Neural progenitor cell (in vitro differentiated cells): ENCODE results near the gene AFMID. TPM values are rescaled to one million over a fixed set of nuclear protein-coding genes. Genes with fewer than 3 reads are reported as not detected.
"Not testable (repeated sequence)": the region's sequence is repeated elsewhere in the genome, so short reads cannot be mapped to it uniquely, and the experiment has no call there.

ENCODE experiments used
- DNase-seq: peaks from one replicate; pipeline ENCODE4 v3.0.0-alpha.2; 2016; ENCODE audit warnings: low spot score
- H2AFZ ChIP-seq: fragments of 200-600 bp; sonication (generic); replicated peaks from 2 replicates; pipeline ENCODE4 v1.6.1; 2016; ENCODE audit warnings: antibody characterized with exemption
- H3F3A ChIP-seq: fragments of 200-600 bp; sonication (generic); 2 replicates; pipeline ENCODE4 v1.6.1; 2016; ENCODE audit warnings: antibody characterized with exemption, low read depth
- H3K27ac ChIP-seq: fragments of 200-600 bp; sonication (generic); 2 replicates; pipeline ENCODE4 v1.5.1; 2016; ENCODE audit warnings: mild to moderate bottlenecking
- H3K27me3 ChIP-seq: fragments of 200-600 bp; sonication (generic); 2 replicates; pipeline ENCODE4 v1.6.1; 2016; ENCODE audit warnings: mild to moderate bottlenecking, moderate library complexity
- H3K36me3 ChIP-seq: fragments of 200-600 bp; sonication (generic); 2 replicates; pipeline ENCODE4 v1.5.1; 2016
- H3K4me1 ChIP-seq: fragments of 200-600 bp; sonication (generic); 2 replicates; pipeline ENCODE4 v1.6.1; 2016; ENCODE audit warnings: mixed run types
- H3K4me2 ChIP-seq: fragments of 200-600 bp; sonication (generic); 2 replicates; pipeline ENCODE4 v1.6.1; 2016
- H3K4me3 ChIP-seq: fragments of 200-600 bp; sonication (generic); 2 replicates; pipeline ENCODE4 v1.5.1; 2016
- H3K79me2 ChIP-seq: fragments of 200-600 bp; sonication (generic); 2 replicates; pipeline ENCODE4 v1.6.1; 2016; ENCODE audit warnings: low read depth
- H3K9ac ChIP-seq: fragments of 200-600 bp; sonication (generic); 2 replicates; pipeline ENCODE4 v1.6.1; 2016
- H3K9me3 ChIP-seq: fragments of 200-600 bp; sonication (generic); 2 replicates; pipeline ENCODE4 v1.5.1; 2016; ENCODE audit warnings: low read depth
- H4K20me1 ChIP-seq: fragments of 200-600 bp; sonication (generic); 2 replicates; pipeline ENCODE4 v1.6.1; 2016; ENCODE audit warnings: low read depth
- H3K27ac Mint-ChIP-seq: 3 replicates; pipeline ENCODE4 v1.8.0; 2021; ENCODE audit warnings: mixed read lengths
- H3K27me3 Mint-ChIP-seq: 2 replicates; pipeline ENCODE4 v1.8.0; 2022; ENCODE audit warnings: low read depth, mild to moderate bottlenecking, inconsistent platforms, moderate library complexity, mixed read lengths; ENCODE audit not compliant: insufficient read depth
- H3K36me3 Mint-ChIP-seq: 3 replicates; pipeline ENCODE4 v1.8.0; 2021; ENCODE audit warnings: mixed read lengths
- H3K4me1 Mint-ChIP-seq: 3 replicates; pipeline ENCODE4 v1.8.0; 2021; ENCODE audit warnings: mixed read lengths
- H3K4me3 Mint-ChIP-seq: 3 replicates; pipeline ENCODE4 v1.8.0; 2021; ENCODE audit warnings: mild to moderate bottlenecking, moderate library complexity, mixed read lengths
- H3K9me3 Mint-ChIP-seq: 3 replicates; pipeline ENCODE4 v1.8.0; 2020; ENCODE audit warnings: mixed read lengths
- CTCF ChIP-seq: fragments of 200-600 bp; sonication (generic); IDR thresholded peaks from 2 replicates; pipeline ENCODE4 v1.5.1; 2017; ENCODE audit warnings: antibody characterized with exemption, mild to moderate bottlenecking
- EZH2 ChIP-seq: fragments of 200-600 bp; sonication (generic); IDR thresholded peaks from 2 replicates; pipeline ENCODE4 v1.6.1; 2017; ENCODE audit warnings: antibody characterized with exemption, mild to moderate bottlenecking, moderate library complexity
- EZH2phosphoT487 ChIP-seq: fragments of 200-600 bp; sonication (generic); IDR thresholded peaks from 2 replicates; pipeline ENCODE4 v1.6.1; 2017; ENCODE audit warnings: antibody characterized with exemption
- total RNA-seq: library from RNA; depleted of rRNA; stranded (reverse); fragments of >200 nt; gene quantifications from 2 replicates; pipeline ENCODE4 v1.2.3, GENCODE V29; 2015; ENCODE audit warnings: low replicate concordance

Gene AFMID
- total RNA-seq, 1 donor from 2014 or later = 76.8 TPM

GRCh38 chr17:78251773-78252103, 64.6 kb downstream of the AFMID start:
- no peak overlapping the region for H3K4me3 Mint-ChIP-seq
- peaks cover 15% of the 10 kb centered on the region for H3K4me1 ChIP-seq
- no peak for DNase-seq
- no peak overlapping the region for H3K9ac ChIP-seq
- peaks cover 4% of the 10 kb centered on the region for H3K27me3 Mint-ChIP-seq
- no peak overlapping the region for H3K27ac ChIP-seq
- no peaks in the 10 kb centered on the region for H4K20me1 ChIP-seq
- no peak overlapping the region for H2AFZ ChIP-seq
- TF ChIP-seq EZH2 (no peak), EZH2phosphoT487 (no peak)
- H3K4me2 ChIP-seq = no peak overlapping the region
- no peaks in the 10 kb centered on the region for H3K9me3 ChIP-seq
- no peaks in the 10 kb centered on the region for H3K36me3 Mint-ChIP-seq
- no peaks in the 10 kb centered on the region for H3K36me3 ChIP-seq
- no peak overlapping the region for H3K4me3 ChIP-seq
- H3K4me1 Mint-ChIP-seq = peaks cover 32% of the 10 kb centered on the region
- no peak overlapping the region for H3K27ac Mint-ChIP-seq
- no peaks in the 10 kb centered on the region for H3K27me3 ChIP-seq
- peaks cover 6% of the 10 kb centered on the region for H3K79me2 ChIP-seq
- H3F3A ChIP-seq = no peaks in the 10 kb centered on the region
- H3K9me3 Mint-ChIP-seq = peaks cover 3% of the 10 kb centered on the region

- Histone ChIP-seq H3F3A (no peaks in the 10 kb centered on the region), H3K36me3 (no peaks in the 10 kb centered on the region), H3K9ac (no peak overlapping the region), H3K4me2 (no peak overlapping the region), H3K9me3 (no peaks in the 10 kb centered on the region), H3K27ac (no peak overlapping the region), H4K20me1 (no peaks in the 10 kb centered on the region), H3K4me3 (no peak overlapping the region), H3K79me2 (peaks cover 6% of the 10 kb centered on the region), H2AFZ (no peak overlapping the region), H3K27me3 (no peaks in the 10 kb centered on the region), H3K4me1 (peaks cover 20% of the 10 kb centered on the region)
- no peak for DNase-seq
- Mint-ChIP-seq H3K27me3 (peaks cover 4% of the 10 kb centered on the region), H3K9me3 (peaks cover 3% of the 10 kb centered on the region), H3K27ac (no peak overlapping the region), H3K4me1 (peaks cover 35% of the 10 kb centered on the region), H3K36me3 (no peaks in the 10 kb centered on the region), H3K4me3 (no peak overlapping the region)
- TF ChIP-seq CTCF (no peak), EZH2 (no peak), EZH2phosphoT487 (no peak)
These were observed 65.0 kb downstream of the AFMID start for GRCh38 chr17:78252111-78252634.

DNA sequence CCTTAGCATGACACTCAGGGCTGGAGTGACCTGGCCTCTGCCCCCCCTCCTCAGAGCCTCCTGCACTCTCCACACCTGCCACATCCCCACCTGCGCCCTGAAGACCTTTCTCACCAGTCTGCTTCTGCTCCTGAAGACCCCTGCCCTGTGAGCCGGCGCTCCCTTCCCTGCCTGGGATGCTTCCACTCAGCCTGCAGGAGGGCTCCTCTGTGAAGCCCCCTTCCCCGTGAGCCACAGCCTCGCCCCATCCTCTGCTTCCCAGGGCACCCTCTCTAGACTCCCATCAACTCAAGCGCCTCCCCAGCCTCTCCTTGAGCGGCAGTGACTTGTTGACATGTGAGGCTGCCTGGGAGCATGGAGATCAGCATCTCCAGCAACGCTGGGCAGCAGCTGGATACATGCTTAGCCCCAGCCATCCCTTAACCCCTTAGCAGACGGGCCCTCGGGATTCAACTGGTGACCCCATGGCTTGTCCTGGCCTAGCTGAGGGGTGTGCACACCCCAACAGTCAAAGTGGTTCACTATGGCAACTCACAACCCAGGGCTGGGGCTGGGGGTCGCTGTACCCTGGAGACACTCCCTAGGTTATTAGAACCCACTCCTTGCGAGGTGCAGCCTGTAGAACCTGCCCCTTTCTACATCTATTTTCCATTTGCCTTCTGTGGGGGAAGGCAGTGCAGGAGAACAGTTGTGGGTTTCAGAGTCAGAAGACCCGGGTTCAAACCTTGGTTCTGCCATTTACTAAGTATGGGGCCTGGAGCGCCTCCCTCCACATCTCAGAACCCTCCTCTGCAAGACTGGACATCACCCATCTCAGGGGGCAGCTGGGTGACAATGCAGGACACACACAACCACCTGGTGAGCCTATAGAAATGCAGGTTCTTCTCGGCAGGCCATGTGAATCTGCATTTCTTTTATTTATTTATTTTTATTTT, 65.8 kb downstream of the AFMID start:
- no peaks in the 10 kb centered on the region for H3K9me3 Mint-ChIP-seq
- Histone ChIP-seq H2AFZ (no peak overlapping the region), H3K27me3 (no peaks in the 10 kb centered on the region), H3K9ac (no peak overlapping the region), H3F3A (no peaks in the 10 kb centered on the region), H3K27ac (no peak overlapping the region), H3K79me2 (peaks cover 6% of the 10 kb centered on the region), H3K4me1 (peaks cover 28% of the 10 kb centered on the region), H3K4me2 (no peak overlapping the region), H3K36me3 (no peaks in the 10 kb centered on the region), H3K4me3 (no peak overlapping the region), H4K20me1 (no peaks in the 10 kb centered on the region), H3K9me3 (no peaks in the 10 kb centered on the region)
- peaks cover 39% of the 10 kb centered on the region for H3K4me1 Mint-ChIP-seq
- H3K27ac Mint-ChIP-seq = no peak overlapping the region
- DNase-seq = no peak
- TF ChIP-seq EZH2 (no peak), EZH2phosphoT487 (no peak), CTCF (no peak)
- H3K4me3 Mint-ChIP-seq = peak overlapping the region; percentile 82
- H3K36me3 Mint-ChIP-seq = no peaks in the 10 kb centered on the region
- peaks cover 4% of the 10 kb centered on the region for H3K27me3 Mint-ChIP-seq

DNA sequence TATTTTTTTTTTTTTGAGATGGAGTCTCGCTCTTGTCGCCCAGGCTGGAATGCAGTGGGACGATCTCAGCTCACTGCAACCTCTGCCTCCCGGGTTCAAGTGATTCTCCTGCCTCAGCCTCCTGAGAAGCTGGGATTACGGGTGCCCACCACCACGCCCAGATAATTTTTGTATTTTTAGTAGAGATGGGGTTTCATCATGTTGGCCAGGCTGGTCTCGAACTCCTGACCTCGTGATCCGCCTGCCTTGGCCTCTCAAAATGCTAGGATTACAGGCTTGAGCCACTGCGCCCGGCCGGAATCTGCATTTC, 66.4 kb downstream of the AFMID start:
- H4K20me1 ChIP-seq, H3K9me3 Mint-ChIP-seq, H3K27me3 Mint-ChIP-seq, DNase-seq, H3K36me3 ChIP-seq, H3K27me3 ChIP-seq, H3K79me2 ChIP-seq, H3F3A ChIP-seq, H3K9ac ChIP-seq, H2AFZ ChIP-seq, H3K27ac ChIP-seq, H3K9me3 ChIP-seq, H3K36me3 Mint-ChIP-seq, H3K27ac Mint-ChIP-seq: not testable (repeated sequence)
- Histone ChIP-seq H3K4me3 (peak overlapping the region; percentile 66), H3K4me1 (peaks cover 33% of the 10 kb centered on the region), H3K4me2 (peak overlapping the region; percentile 82)
- Mint-ChIP-seq H3K4me1 (peaks cover 40% of the 10 kb centered on the region), H3K4me3 (peak overlapping the region; percentile 83)
